NCI-H510A treated with DMSO at 0.1 percent for 48 hours (cell line): Measurements from ENCODE around the gene CTSE.

ENCODE experiments used
- DNase-seq: peaks from one replicate; lab custom pipeline; 2025; lab: John Stamatoyannopoulos, UW

Gene CTSE

GRCh38 chr1:205971082-205971481, 52.6 kb downstream of the CTSE start:
- DNase-seq, result no peak

- no peak for DNase-seq
Observed at GRCh38 chr1:205970486-205970885, 53.2 kb downstream of the CTSE start.

- no peak for DNase-seq
Observed at GRCh38 chr1:205969229-205969628, 54.5 kb downstream of the CTSE start.

- no peak for DNase-seq
Observed at GRCh38 chr1:205967554-205968335, 56.0 kb downstream of the CTSE start.

GRCh38 chr1:205965036-205965884, 58.4 kb downstream of the CTSE start:
- DNase-seq, result peak; percentile 94

GRCh38 chr1:205963352-205964155, 60.1 kb downstream of the CTSE start:
- no peak for DNase-seq

- DNase-seq, result no peak
Observed at GRCh38 chr1:205962821-205963221, 60.9 kb downstream of the CTSE start.

GRCh38 chr1:205961991-205962820, 61.5 kb downstream of the CTSE start:
- peak; percentile 57 for DNase-seq

- no peak for DNase-seq
Observed at GRCh38 chr1:205961405-205961804, 62.3 kb downstream of the CTSE start.

- no peak for DNase-seq
Observed at GRCh38 chr1:205959789-205960188, 63.9 kb downstream of the CTSE start.
